GM18526 (cell line): ENCODE results near the gene ONECUT3.

ENCODE experiments used
- POLR2A ChIP-seq: IDR thresholded peaks from 3 replicates; pipeline ENCODE4 v1.6.1; 2011; ENCODE audit not compliant: insufficient read length; ENCODE audit errors: extremely low read depth

Gene ONECUT3

DNA sequence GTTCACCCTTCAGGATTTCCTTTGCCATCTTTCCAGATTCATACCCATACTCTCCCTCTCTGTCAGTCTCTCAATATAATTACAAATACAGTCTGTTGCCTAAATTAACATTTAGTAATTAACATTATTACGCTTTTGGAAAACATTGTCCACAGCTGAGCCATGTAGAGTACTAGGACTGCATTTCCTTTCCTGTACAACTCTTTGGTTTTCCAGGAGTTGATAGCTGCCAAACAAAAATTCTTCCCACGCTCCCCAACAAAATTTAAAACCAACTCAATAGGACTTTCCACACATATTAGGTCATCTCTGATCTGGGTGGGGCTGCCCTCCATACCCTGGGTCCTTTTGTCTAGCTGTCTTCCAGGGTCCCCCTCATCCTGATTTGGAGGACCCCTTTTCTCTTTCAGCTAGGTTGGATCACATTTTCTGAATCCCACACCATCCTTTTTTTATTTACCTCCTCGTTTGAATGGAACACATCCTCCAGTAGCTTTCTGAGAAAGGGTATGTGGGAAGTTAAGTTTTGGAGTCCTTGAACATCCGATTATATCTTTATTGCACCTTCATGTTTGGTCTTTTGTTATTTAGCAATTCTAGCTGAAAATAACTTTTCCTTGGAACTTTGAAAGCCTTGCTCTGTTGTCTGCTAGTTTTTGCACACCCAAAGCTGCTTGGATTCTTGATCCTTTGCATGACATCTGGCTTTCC, 17.7 kb downstream of the ONECUT3 start:
- TF ChIP-seq POLR2A: no peak

DNA sequence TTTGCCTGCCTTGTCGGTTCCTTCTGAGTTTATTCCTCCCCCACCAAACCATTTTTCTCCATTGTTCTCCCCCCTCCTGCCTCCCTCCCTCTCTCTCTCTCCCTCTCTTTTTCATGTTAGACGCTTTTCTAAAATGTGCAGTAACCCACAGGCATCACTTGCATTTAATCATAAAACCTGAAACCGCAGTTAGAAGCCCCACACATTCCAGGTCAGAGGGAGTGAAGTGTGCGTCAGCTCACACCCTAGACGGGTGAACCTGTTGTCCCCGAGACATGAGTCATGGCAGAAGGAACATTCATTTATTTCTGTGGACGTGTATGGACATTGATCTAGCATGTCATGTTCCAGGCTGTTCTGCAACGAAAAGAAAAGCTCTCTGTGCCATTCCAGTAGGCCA, 19.9 kb downstream of the ONECUT3 start:
- TF ChIP-seq POLR2A: no peak

DNA sequence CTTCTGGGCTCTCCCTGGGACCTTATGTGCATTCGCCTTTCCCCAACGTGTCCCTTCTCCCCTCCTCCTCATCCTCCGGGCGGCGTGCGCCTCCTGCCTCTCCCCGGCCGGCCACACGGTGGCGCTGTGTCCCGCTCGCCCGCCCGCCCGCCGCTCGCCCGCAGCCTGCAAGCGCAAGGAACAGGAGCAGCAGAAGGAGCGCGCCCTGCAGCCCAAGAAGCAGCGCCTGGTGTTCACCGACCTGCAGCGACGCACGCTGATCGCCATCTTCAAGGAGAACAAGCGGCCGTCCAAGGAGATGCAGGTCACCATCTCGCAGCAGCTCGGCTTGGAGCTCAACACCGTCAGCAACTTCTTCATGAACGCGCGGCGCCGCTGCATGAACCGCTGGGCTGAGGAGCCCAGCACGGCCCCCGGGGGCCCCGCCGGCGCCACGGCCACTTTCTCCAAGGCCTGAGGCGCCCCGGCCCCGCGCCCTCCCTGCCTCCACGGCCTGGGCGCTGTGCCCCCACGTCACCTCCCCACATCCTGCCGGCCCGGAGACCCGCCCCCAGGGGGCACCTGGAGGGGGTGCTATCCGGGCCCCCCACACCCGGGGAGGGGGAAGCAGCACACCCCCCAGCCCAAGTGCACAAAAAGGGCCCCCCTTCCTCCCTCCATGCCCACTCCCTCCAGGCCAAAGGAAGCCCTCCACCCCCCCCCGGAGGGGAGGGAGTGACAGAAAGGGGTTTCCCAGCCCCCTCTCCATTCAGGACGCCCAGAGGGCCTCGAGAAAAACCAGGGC, 21.9 kb downstream of the ONECUT3 start:
- TF ChIP-seq POLR2A: no peak

DNA sequence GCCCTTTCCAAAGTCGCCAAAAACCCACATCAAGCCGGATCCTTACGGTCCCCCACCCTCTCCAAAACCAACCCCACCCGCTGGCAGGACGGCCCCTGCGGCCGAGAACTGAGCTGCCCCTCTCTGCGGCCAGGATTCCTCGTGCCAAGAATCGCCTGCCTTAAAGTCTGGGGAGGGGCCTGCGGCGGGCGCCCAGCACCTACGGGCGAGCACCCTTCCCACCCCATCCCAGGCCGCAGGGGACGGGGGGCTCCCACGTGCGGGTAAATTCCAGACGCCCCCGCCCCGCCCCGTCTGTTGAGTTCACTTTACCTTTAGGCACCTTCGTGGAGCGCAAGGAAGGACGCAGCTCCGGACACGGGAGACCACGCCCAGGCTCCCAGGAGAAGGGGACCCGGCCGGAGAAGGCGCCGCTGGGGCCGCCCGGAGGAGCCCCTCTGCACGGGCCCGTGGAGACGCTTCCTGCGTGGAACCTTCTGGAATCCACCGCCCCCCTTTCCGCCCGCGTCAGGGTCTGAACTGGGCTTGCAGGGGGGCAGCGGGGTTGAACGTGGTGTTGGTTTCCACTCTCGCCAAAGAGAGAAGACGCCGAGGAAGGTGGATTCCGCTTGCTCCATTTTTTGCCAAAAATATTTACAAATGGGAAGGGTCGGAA, 22.8 kb downstream of the ONECUT3 start:
- no peak for TF ChIP-seq POLR2A

DNA sequence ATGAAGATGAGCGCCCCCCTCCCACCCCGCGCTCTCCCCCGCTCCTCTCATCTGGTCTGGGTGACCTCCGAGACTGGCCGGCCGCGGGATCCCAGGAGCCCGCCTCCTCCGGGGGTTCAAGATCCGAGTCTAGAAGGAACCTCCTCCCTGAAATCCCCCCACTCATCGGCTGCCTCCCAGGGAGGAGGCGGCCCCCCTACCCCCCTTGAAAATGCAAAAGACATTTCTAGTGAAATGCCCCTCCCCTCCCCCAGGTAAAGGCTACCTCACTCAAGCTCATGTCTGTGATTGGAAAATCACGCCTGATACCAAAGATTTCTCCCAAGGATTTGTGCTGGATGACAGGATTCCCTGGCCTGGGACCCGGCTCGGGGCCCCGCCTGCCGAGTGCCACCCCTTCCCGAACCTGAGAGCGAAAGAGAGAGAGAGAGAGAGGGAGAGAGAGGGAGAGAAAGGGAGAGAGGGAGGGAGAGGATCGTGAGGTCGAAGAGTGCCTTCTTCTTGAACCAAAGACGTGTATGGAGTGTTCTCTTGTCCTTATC, 23.4 kb downstream of the ONECUT3 start:
- no peak for TF ChIP-seq POLR2A

DNA sequence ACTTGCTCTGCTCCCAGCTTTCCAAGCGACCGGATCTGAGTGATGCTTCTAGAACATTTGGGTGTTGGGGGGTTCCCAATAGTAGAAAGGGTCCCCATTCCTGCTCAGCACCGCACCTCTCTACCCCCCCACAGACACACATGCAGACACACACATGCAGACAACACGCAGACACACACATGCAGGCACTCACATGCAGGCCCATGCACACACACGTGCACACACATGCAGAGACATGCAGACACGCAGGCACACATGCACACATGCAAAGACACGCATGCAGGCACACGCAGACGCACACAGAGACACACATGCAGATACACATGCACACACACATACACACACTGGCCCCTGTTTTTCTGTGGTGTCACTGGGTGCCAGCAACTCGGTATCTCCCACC, 23.8 kb downstream of the ONECUT3 start:
- TF ChIP-seq POLR2A: no peak

DNA sequence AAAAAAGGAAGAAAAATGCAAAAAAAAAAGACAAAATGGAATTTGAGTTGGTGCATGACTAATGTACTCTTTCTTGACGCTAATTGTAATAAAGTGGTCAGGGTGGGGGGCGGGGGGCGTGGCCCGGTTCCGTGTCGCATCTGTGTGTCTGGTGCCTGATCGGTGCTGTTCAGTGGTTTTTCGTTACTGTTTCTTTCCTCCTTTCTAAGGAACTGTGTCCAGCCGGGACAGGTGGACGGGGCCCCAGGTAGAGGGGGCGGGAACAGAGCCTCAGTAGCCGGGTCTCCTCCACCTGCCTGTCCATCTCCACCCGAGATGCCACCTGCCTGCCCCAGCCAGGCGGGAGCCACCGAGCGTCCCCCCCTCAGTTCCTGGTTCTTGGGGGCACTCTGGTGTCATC, 26.3 kb downstream of the ONECUT3 start:
- TF ChIP-seq POLR2A: no peak

DNA sequence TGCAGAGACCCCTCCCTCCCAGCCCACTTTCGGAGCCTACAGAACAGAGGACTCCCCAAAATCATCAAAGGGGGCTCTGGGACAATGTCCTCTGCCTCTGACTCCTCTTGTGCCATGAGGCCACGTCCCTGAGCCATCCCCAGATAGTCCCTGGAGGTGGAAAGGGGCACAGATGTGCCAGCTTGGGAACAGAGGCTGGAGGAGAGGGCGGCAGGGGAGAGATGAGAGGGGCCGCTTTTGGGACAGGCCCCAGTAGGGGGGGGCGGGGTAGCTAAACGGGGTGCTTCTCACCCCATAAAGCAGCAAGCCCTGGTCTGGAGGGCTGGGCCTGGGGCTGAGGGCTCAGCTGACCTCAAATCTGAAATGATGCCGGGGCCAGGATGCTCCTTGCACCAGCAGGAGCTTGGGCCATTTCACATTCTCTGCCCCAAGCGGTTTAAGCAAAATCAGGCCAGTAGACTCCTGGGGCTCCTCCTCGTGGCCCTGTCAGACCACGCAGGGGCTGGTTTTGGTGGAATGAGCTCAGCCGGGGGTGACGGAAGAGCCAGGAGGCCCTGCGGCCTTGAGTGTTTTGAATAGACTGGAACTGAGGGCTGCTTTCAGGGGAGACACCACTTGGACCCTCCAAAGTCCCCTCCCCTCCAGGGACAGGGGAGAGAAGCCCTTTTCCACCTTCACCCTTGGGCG, 27.1 kb downstream of the ONECUT3 start:
- no peak for TF ChIP-seq POLR2A

DNA sequence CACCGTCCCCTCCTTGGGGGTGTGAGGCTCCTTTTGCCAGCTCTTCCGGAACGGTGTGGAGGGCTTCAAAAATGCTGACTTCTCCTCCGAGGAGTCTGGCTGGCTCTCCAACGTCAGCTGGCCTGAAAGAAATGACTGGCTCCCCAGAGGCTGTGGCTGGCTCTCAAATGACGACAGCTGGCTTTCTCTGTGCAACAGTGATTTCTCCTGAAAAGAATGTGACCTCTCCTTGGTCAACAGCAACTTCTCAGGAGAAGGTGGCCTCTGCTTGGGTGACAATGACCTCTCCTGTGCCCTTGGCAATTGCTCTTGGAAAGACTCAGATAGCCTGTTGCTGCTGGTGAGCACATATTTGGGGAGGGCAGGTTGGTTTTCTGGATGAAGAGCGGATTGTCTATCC, 29.2 kb downstream of the ONECUT3 start:
- no peak for TF ChIP-seq POLR2A

DNA sequence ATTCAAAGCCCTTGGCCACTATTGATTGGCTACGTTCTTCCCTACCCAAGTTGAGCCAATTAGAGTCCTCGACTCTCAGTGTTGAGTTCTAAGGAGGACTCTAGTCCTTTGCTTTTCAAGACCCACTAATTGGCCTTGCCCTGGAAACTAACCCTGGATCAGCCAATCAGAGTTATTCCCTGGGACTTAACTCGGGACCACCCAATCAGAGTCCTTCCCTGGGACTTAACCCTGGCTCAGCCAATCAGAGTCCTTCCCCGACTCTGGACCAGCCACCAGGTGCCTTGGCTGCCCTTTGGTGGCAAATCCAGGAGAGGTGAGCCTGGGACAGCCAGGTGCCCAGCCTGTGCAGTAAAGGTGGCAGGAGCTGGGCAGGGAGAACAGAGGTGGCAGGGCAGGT, 30.0 kb downstream of the ONECUT3 start:
- TF ChIP-seq POLR2A: no peak

DNA sequence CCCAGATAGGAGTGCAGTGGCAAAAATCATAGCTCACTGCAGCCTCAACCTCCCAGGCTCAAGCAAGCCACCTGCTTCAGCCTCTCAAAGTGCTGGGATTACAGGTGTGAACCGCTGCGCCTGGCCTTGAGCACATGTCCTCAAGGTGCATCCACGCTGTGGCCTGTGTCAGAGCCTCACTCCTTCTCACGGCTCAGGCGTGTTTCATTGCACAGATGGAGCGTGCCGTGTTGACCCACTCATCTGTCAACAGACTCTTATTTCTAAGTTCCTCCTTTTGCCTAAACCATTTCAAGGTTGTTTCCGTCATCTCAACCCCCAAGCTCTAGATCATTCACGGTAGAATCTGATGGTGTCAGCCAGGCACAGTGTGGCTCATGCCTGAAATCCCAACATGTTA, 30.6 kb downstream of the ONECUT3 start:
- TF ChIP-seq POLR2A: no peak

DNA sequence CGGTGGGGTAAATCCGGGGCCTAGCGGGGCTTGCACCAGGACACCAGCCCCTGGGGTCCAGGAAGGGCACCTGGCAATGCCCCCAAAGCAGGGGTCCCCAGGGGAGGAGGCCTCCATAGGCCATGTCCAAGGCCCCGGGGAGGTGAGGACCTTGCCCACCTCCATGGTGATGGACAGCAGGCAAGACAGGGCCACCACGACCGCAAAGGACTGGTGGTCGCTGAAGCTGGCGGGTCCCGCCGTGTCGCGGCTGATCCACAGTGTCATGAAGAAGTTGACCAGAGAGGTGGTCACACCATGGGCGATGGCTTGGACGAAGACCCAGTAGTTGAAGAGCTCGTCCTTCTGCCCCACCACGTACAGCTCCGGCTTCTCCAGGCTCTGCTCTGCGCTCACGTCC, 32.0 kb downstream of the ONECUT3 start:
- TF ChIP-seq POLR2A: no peak

DNA sequence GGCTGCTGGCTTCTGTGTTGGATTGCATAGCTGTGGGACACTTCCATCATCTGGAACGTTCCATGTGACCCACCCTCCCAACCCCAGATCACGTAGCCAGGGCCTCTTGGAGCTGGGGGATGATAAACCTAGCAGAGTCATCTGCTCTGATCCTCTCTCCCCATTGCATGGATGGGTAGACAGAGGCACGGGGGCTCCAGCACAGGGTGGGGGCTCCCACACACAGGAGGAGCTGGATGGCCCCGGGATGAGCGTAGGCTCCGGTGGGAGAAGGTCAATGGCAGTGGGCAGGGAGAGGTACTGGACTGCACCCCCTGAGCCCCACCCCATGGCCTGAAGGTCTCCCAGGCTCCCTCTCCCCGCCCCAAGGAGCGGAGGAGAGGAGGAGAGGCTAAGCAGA, 33.4 kb downstream of the ONECUT3 start:
- no peak for TF ChIP-seq POLR2A

DNA sequence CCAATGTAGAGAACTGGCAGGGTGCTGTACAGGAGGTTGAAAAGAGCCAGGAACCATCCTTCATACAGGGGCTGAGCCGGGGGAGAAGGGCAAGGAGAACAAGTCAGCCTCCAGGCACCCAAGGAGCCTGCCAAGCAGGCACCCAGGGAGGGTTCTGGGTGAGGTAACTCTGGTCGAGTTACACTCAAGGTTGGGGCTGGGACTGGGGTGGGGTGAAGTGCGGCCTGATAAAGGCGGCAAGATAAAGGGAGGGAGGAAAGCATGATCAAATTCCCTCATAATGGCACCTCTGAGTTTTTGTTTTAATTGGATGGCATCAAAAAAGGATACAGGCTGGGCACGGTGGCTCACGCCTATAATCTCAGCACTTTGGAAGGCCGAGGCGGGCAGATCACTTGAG, 33.8 kb downstream of the ONECUT3 start:
- TF ChIP-seq POLR2A: no peak

DNA sequence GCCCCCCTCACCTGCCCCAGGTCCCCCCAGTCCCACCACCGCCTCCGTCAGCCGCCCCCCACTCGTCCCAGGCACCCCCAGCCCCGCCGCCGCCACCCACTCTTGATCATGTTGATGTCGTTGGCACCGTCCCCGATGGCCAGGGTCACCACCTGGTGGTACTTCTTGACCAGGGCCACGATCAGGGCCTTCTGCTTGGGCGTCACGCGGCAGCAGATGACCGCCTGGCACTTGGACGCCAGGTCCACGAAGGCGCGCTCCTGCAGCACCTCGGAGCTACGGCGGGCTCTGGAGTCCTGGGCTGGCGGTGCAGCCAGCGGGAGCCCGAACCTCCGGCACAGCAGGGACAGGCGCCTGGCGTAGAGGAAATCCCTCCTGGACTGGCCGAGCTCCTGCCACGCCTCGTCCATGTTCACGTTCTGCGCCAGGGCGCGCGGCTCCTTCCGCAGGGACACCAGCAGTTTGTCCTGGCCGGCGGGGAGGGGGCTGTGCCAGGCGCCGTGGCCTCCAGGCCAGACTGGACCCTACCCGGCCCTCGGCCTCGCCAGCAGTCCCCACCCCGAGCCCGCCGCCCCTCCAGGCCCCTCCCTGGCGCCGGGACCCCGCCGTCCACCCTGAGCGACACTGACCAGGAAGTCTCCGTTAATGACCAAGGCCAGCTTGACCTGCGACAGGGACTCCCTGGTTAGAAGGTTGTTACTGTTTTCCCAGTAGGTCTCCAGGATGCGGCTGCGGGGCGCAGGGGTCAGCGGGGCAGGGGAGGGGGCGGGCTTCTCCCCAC, 36.1 kb downstream of the ONECUT3 start:
- no peak for TF ChIP-seq POLR2A
